Measurements from ENCODE around the gene MT1F. TPM values are rescaled to one million over a fixed set of nuclear protein-coding genes. Genes with fewer than 3 reads are reported as not detected.

MT1F gene
- total and polyA plus RNA-seq, 9 of the 15 experiments (the other 6 are each of a cell fraction or from before 2014, with no cell fraction given), result 0.18 to 0.68 (median 0.29) TPM; not detected in 5

- POLR2A ChIA-PET, result no interaction called here
- FAIRE-seq, result no peak
- TF ChIP-seq RAD21 (CRISPR knock-in tag; conservative IDR thresholded peaks at IDR 0.05 in 1 of 2, IDR thresholded peaks at IDR 0.05 in 1 of 2), result no peak
- no peak for TF ChIP-seq THRB (CRISPR knock-in tag; conservative IDR thresholded peaks at IDR 0.05)
- TF ChIP-seq CTBP1 (IDR thresholded peaks at IDR 0.05; ENCODE audit: borderline replicate concordance), result no peak
- TF ChIP-seq ZNF165 (CRISPR knock-in tag; IDR thresholded peaks at IDR 0.05; ENCODE audit: borderline replicate concordance), result no peak
- no peak for TF ChIP-seq CREB3L1 (IDR thresholded peaks at IDR 0.05; ENCODE audit: borderline replicate concordance, low read depth)
- TF ChIP-seq BRF1 (IDR thresholded peaks at IDR 0.05; ENCODE audit: borderline replicate concordance, extremely low read depth, insufficient read length), result no peak
- TF ChIP-seq TSHZ1 (CRISPR knock-in tag; IDR thresholded peaks at IDR 0.05), result no peak
- no peak for TF ChIP-seq PHB2 (IDR thresholded peaks at IDR 0.05; ENCODE audit: low read depth)
- TF ChIP-seq ZBTB17 (CRISPR knock-in tag; IDR thresholded peaks at IDR 0.05), result no peak
- no peak for TF ChIP-seq GTF3C2 (IDR thresholded peaks at IDR 0.05; ENCODE audit: borderline replicate concordance, extremely low read depth, insufficient read length)
- TF ChIP-seq RFX1 (IDR thresholded peaks at IDR 0.05), result no peak
- TF ChIP-seq ZBTB12 (CRISPR knock-in tag; IDR thresholded peaks at IDR 0.05), result no peak
These were observed 37.5 kb downstream of the MT1F start for GRCh38 chr16:56695246-56695645.

More at GRCh38 chr16:56695246-56695645, 37.5 kb downstream of the MT1F start:
- H3K27ac ChIP-seq (ENCODE audit: extremely low read depth, low read depth, low read length), result no peak overlapping the region
- intact Hi-C loops (cut with micrococcal nuclease) (no loop called here), in situ Hi-C loops (cut with MboI) (no loop called here)
- H3K9me3 ChIP-seq (replicated peaks; ENCODE audit: control insufficient read depth, insufficient read depth, low read depth, low read length), result no peaks in the 10 kb centered on the region
- H2AFZ ChIP-seq (ENCODE audit: low read depth, low read length), result no peak overlapping the region
- H3K4me2 ChIP-seq (ENCODE audit: insufficient read depth, low read length), result no peak overlapping the region
- H3K79me2 ChIP-seq (ENCODE audit: control insufficient read depth, insufficient read depth, low read length), result no peaks in the 10 kb centered on the region
- no peak overlapping the region for H3K9ac ChIP-seq (ENCODE audit: insufficient read depth in 1 of 2, low read depth in 2 of 2, low read length in 2 of 2)
- H4K20me1 ChIP-seq (replicated peaks; ENCODE audit: control insufficient read depth, insufficient read depth, low read length), result no peaks in the 10 kb centered on the region
- BruUV-seq (replicated peaks), result no TSS peak
- CTCF ChIA-PET (ENCODE audit: low intra/inter-chr PET ratio), result no interaction called here
- H3K36me3 ChIP-seq (ENCODE audit: control insufficient read depth, insufficient read depth, low read length), result no peaks in the 10 kb centered on the region
- DNase-seq (ENCODE audit: extremely low read depth in 1 of 4, low spot score in 3 of 4) (no peak), ATAC-seq (no peak)
- H3K9me1 ChIP-seq (ENCODE audit: control insufficient read depth, insufficient read depth, low read length), result no peaks in the 10 kb centered on the region
- H3K4me1 ChIP-seq (replicated peaks in 1 of 2; ENCODE audit: control insufficient read depth in 2 of 2, insufficient read depth in 2 of 2, low read length in 2 of 2), result no peaks in the 10 kb centered on the region; a peak in 1 of 5 replicates
- H3K27me3 ChIP-seq (ENCODE audit: control insufficient read depth in 2 of 2, insufficient read depth in 2 of 2, low read length in 2 of 2), result peaks cover 0 to 30% of the 10 kb centered on the region in 2 experiments; a peak in 2 of 5 replicates
- no peak overlapping the region for H3K4me3 ChIP-seq
- 0% methylated on average over 1 of the region's 1 CpG for WGBS (ENCODE audit: insufficient coverage, low coverage, missing lambda C conversion rate)
